Stimulated activated CD4-positive, alpha-beta T cell treated with anti-CD3 and anti-CD28 coated beads, Interleukin-1b, Interleukin-23, amount 100 ng/mL, for 4 hours (primary cell): ENCODE results near the gene OR9I1.

Experiments
- DNase-seq, 2 donors: peaks; one replicate each; pipeline ENCODE4 v3.0.0-alpha.2; 2020; ENCODE audit warnings: low read depth in 2 of 2

Gene OR9I1, protein sequence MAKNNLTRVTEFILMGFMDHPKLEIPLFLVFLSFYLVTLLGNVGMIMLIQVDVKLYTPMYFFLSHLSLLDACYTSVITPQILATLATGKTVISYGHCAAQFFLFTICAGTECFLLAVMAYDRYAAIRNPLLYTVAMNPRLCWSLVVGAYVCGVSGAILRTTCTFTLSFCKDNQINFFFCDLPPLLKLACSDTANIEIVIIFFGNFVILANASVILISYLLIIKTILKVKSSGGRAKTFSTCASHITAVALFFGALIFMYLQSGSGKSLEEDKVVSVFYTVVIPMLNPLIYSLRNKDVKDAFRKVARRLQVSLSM

DNA sequence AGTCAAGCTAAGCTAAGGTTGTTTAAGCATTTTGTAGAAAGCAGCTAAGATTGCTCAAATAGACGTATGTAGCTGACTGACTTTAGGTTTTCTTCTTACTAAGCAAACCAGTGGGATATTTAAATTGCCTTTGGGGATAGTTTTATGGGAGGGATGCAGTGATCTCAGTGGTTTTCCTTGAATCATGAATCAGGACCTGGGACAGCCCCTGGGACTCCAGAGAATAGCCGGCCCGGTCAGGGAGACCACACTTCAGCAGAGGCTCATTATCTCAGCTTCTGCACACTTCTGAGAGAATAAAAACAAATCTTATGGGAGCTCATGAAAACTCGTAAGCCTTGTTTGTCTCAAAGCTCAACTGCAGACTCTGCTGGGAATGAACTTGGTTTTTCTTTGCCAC is at the start of gene OR9I1:
TSS of gene OR9I1 (minus strand) at position 62 of the 400 bp plus-strand sequence. CDS start 6,086 bp downstream, outside the sequence.
- no peak for DNase-seq

DNA sequence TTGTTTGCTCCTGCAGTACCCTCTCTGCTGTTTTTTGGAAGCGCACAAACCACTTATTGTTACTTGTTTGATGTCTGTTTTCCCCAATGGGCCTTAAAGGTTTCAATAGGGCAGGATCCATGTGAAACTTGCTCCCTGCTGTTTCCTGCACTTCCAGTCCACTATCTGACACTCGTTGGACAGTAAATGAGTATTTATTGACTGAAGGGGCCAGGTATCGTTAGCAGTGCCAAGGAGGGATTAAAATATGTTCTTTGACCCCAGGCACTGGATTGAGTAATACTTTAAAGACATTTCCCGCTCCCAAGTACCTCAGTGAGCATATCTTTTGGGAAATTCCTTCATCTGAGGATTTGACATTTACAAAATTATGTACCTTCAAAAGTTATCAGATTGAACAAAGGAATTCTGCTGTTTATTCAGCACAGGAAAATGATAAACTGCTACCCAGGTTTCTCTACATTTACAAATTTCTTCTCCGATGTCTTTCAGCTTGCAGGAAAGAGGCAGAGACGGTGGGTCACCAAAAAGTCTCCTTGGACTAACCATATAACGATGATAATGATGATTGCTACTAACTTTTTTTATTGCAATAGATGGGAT is 40.3 kb upstream of the OR9I1 start:
- DNase-seq, result no peak

DNA sequence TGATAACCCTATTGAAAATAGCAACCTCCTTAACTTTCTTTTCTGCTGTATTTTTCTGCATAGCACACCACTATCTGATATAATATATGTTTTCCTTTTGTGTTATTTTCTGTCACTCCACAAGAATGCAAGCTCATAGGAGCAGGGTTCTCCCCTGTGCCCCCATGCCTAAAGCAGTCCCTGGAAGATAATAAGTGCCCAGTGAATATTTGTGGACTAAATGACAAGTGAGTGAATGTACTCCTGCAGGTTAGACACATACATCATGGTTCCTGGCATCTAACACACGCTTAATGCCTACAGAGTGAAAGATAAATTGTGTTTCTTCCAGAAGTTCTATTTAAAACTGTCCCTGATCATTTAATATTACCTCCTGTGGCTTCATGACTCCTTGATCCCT is 39.7 kb upstream of the OR9I1 start:
- DNase-seq, result no peak

DNA sequence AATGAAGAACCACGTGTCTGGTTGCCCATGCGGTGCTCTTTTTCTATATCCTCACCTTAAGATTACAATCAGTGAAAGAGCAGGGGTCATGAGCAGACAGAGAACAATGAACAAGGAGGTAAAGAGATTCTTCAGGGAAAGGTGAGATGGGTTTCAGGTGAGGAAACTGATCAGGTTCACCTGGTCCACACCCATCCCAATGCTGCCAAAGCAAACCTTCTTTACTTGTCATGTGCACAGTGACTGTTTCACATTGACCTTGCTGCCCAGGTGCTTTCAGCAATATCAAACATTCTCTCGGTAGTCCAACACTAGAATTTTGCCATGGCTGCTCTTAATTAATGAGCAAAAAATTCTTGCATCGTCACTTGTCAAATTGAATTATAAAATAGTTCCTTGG is 39.1 kb upstream of the OR9I1 start:
- DNase-seq, result no peak

DNA sequence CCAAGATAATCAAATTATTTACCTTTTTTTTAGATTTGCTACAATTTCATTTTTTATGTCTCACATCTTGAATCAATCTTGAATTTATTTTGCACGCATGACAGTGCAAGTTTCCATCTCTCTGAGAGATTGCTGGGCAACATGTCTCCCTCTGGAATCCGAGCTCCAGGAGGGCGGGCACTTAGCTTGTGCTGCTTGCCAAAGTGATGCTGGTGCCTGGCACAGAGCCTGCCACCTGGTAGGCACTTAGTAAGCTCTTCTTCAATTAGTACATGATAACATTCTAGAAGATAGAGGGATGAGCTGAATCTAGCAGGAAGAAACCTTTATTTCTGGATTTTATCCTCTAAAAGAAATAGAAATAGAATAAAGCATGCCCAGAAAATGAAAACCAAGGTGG is 27.5 kb upstream of the OR9I1 start:
- DNase-seq, result no peak

DNA sequence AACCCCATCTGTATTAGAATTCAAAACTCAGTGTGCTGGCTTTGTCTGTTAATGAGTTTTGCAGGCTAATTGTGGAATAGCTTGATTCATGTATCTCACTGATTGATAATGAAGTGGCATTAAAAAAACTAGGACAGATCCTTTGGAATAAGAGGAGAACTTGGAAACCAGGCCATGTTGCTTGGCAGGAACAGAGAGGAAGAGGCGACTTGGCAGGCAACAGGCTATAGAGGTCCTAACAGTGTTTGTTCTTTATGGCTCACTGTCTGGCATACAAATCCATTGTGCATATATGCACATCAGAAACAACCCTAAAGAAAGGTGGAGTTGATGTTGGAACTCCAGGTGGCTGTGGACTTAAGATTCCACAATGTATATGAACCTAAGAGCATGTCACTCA is 17.4 kb upstream of the OR9I1 start:
- DNase-seq, result no peak

DNA sequence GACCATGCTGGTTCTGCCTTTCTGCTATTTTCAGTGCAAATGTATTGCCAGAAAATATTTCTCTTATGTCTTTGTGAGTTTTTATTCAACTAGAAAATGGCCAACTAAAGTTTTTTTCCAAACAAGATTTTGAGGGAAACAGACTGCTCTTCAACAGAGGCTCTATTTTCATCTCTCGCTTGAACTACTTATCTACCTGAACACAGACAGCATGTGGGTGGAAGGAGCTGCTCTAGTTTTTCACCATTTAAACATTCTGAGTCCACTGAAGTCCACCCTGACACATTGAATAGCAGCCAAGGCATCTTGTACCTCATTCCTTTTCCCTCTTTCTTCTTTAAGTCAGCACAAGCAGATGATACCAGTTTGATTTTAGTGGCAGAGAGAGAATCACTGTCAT is 9.8 kb upstream of the OR9I1 start:
- DNase-seq, result no peak

DNA sequence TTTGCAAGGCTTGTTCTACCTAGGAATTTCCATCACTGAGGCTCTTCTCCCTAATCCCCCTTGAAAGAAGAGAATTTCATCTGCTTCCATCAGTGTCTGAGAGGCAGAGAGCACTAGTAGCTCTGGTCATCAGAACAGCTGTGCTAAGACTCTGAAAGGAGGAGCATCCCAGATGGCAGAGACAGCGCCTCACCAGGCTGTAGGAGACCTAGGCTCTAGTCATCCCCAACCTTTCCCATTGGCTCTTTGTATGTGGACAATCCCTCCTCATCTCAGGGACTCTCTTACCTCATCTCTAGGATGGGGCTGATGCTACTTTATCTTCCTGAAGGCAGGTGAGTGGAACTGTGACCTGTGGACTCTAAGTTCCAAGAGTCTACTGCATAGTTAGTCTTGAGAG is 8.8 kb upstream of the OR9I1 start:
- DNase-seq, result no peak

DNA sequence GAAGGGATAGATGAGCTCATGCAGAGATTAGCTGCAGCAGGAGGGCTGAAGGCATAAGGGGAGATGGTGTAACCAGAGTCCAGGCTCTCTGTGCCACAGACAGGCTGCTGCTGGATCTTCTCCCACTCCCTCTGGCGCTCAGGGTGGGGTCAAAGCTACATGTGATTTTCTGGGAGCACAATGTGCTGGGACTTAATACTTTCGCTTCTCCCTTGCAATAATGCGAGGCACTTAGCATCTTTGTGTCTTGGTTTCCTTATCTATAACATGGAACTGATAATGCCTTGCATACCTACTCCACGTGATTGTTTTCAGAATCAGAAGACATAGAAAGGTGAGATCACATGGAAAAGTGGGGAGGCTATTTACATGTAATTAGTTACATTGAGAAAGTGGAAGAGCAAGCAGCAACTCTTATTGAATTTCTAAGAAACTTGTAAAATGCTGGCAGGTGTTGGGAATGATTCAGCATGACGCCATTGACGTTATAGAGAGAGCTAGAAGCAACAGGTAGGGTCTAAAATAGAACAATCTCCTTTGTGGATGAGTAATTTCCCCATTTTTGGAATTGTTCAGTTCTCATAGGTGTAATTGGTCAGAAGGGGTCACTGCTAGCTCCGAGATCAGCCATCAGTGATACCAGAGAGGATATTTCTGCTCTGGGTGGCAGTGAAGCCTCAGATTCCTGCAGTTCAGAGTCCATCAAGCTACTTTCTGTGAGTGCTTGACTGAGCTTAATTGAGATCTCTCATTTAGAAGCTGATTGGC is 8.2 kb upstream of the OR9I1 start:
- no peak for DNase-seq

DNA sequence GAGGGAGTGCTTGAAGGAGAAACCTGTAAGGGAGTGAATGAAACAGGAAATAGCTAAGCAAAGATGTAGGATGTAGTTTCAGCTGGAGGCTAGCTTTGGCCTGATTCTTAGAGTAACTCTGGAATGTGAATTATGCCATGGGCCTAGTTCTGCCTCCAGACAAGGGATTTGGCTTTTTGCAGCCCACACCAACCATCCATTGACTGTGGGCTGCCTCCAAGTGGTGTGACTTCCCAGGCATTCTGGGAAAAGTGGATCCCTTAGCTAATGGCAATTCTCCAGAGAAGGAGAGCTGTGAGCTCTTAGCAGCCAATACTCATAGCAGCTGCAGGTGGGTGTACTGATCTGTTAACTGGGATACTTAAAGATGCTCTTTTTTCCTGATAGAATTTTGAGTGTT is 2.0 kb upstream of the OR9I1 start:
- no peak for DNase-seq

DNA sequence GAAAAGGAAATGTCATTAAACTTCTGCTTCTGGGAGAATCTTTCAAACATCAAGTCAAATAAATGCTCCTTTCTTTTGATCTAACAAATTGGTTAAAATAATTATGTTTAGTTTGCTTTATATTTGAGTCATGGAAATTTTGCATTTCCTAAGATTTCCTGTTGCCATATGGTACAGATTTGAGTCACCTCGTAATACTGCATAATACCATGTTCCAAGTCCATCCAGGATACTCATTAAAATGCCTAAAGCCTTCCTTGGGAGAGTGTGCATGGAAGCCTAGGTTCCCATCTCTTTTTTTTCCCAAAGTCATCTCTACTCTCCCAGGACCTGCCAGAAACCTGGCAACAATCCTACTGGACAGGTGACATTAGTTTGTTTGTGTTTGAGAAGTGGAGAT is 4.2 kb downstream of the OR9I1 start:
- no peak for DNase-seq

DNA sequence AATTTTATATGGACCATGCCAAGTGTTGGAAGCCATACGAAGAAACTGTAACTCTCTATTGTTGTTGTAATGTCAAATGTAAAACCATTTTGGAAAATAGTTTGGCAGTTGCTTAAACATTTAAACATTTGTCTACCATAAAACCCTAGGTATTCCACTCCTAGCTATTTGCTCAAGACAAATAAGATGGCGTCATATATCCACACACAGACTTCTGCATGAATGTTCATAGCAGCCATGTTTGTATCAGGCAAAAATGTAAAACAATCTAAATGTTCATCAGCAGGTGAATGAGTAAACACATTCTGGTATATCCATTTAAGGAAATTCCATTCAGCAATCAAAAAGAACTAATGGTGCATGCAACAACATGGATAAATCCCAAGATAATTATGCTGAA is 27.9 kb downstream of the OR9I1 start:
- DNase-seq, result no peak

DNA sequence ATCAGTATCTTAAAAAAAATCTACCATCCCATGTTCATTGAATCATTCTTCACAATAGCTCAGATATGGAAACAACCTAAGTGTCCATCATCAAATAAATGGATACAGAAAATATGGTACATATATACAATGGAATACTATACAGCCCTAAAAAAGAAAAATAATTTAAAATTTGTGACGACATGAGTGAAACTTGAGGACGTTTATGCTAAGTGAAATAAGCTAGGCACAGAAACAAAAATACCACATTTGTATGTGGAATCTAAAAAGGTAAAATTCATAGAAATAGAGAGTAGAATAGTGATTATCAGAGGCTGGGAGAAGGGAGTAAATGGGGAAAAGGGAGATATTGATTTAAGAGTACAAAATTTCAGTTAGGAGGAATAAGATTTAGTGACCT is 38.8 kb downstream of the OR9I1 start:
- DNase-seq, result no peak

DNA sequence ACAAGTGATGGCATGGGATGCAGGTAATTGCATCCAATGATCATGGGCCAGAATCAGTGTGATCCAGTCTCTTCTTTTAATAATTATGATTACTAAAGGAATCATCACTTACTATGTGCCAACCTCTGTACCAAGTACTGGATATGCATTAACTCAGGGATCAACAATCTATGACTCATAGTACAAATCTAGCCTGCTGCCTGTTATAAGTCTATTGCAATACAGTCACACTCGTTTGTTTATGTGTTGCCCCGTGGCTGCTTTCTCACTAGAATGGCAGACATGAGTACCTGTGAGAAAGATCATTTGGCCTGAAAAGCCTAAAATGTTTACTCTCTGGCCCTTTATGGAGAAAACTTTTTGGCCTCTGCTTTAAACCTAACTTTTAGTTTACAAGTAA is 49.5 kb downstream of the OR9I1 start:
- DNase-seq, result no peak

DNA sequence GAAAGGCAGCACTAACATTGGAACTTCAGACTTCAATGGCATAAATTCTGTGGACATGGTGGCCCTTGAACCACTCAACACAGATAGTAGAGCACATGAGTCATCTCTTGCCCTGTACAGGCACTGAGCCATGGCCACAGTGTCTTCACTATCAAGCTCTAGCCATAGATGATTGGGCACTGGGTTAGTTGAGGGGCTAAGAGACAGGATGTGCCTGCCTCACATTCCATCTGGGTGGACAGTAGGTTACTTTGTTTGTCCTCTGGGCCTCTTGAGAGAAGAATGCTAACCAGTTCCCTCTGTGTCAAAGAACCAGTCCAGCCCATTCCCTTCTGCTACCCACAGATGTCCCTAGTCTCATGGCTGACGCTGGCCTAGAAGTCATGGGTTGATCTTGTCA is 54.7 kb downstream of the OR9I1 start:
- no peak for DNase-seq

DNA sequence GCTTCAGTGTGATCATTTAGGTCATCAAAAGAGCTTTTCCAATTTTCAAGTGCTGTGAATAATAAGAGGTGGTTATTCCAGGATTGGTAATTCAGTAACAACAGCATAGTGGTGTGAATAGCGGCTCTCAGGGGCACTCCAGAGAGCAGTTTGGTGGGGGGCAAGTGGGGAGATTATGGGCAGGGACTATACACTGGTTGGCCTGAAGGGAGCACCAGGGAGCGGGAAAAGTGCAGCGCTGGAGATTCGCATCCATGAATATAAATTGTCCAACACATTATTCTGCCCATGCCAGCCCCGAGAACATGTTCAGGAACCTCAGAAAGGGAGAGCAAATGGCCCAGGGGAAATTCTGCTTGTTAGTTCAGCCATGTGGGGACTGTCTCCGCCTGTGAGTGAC is 56.7 kb downstream of the OR9I1 start:
- no peak for DNase-seq

DNA sequence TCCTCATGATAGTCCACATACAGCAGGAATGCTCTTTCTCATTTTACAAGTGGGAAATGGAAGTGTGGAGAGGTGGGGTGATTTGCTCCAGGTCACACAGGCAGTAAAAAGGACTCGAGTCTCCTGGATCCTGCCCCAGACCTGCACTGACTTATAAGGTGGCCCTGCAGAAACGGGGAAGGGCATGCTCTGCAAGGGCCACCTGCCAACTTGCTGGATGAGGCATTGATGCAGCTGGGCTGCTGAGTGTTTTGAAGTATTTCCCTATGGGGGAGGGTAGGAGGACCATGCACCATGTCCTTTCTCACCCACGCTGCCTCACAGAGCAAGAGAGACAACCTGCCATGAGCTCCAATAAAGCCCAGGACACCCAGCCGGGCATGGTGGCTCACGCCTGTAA is 57.6 kb downstream of the OR9I1 start:
- no peak for DNase-seq
